Esophagus squamous epithelium (tissue), 5 donors: Measurements from ENCODE around the gene NPHP4. TPM values are rescaled to one million over a fixed set of nuclear protein-coding genes. Genes with fewer than 3 reads are reported as not detected.

Source experiments
- DNase-seq: peaks from one replicate; lab custom pipeline; 2025; lab: John Stamatoyannopoulos, UW
- H3K27ac ChIP-seq, 4 donors: fragments of 200-600 bp; sonication (generic); one replicate each; pipeline ENCODE4 v1.5.1; 2016 to 2019; ENCODE audit warnings: mild to moderate bottlenecking in 1 of 4
- H3K27me3 ChIP-seq, 4 donors: fragments of 200-600 bp; sonication (generic); 1 replicate in 3 of 4; 2 replicates in 1 of 4; pipeline versions ENCODE4 v1.5.1 to v1.6.0; 2017 to 2021; ENCODE audit warnings: antibody characterized with exemption in 1 of 4
- H3K36me3 ChIP-seq, 3 donors: fragments of 200-600 bp; sonication (generic); one replicate each; pipeline ENCODE4 v1.5.1; 2016 to 2019
- H3K4me1 ChIP-seq, 3 donors: fragments of 200-600 bp; sonication (generic); one replicate each; pipeline ENCODE4 v1.5.1; 2017 to 2019
- H3K4me3 ChIP-seq, 4 donors: fragments of 200-600 bp; sonication (generic); 1 replicate in 3 of 4; 2 replicates in 1 of 4; pipeline ENCODE4 v1.5.1; 2016 to 2019; ENCODE audit warnings: mild to moderate bottlenecking in 2 of 4, moderate library complexity in 1 of 4
- H3K9me3 ChIP-seq, 3 donors: fragments of 200-600 bp; sonication (generic); one replicate each; pipeline ENCODE4 v1.5.1; 2016 to 2019
- POLR2A ChIP-seq, 4 donors: fragments of 450-650 bp; IDR thresholded peaks; one replicate each; pipeline ENCODE4 v1.6.1; 2017; ENCODE audit warnings: antibody characterized with exemption in 4 of 4, mild to moderate bottlenecking in 4 of 4, moderate library complexity in 3 of 4
- WGBS, 2 donors: methylation state at CpG; one replicate each; pipeline ENCODE4 v1.1.5; 2018; 5-methylcytosine and 5-hydroxymethylcytosine counted together
- intact Hi-C: fragments of 100-400 bp; cut with DNase I; formaldehyde crosslinking; loops from one replicate; pipeline ENCODE4 v1.15.0; 2022
- total RNA-seq, 4 donors: library from RNA; depleted of rRNA; stranded (reverse); fragments of >200 nt; gene quantifications; one replicate each; pipeline ENCODE4 v1.1.0, GENCODE V29; 2016
- TF ChIP-seq, protein P1 (sequence below), 6 experiments: fragments of 450-650 bp in 4 of 6; fragments of 200-600 bp in 2 of 6; sonication (generic) in 2 of 6; IDR thresholded peaks; one replicate each; pipeline ENCODE4 v1.5.1; 2016 to 2019; ENCODE audit warnings: antibody characterized with exemption in 6 of 6, mild to moderate bottlenecking in 4 of 6, moderate library complexity in 4 of 6
- donor health status: DM: yes; HTN: yes; CAD: no.

The NPHP4 gene
- total RNA-seq, 4 donors from 2014 or later, result 2.4 to 8.8 (median 5.3) TPM

DNA sequence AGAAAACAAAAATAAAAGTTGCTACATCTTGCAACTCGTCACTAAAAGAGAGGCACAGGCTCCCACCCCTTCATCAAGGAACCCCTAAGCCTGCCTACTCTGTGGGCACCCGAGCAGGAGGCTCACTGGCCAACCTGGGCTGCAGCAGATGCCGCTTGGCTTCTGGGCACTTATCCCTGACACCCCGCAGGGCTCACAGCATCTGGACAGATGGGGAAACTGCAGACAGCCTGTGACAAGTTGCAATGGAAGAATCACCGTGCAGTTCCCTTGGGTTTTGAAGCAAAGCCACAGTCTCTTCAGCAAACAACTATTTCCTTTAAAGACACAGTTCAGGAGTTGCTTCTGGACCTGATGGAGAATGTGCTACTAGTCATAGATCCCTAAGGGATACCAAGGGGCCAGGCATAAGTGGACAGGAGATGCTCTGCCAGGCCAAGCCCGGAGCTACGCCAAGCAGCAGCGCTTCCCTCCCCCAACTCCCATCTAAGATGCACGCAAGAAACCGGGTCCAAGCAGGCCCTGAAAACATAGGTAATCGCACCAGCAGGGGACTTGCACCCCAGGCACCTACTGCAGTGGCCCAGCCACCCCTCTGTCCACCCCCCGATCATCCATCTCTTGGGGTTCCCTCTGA is 170.6 kb downstream of the NPHP4 start:
- intact Hi-C loops, result no loop called here
- no peak for TF ChIP-seq POLR2A (IDR thresholded peaks at IDR 0.05)
- TF ChIP-seq, protein P1, sequence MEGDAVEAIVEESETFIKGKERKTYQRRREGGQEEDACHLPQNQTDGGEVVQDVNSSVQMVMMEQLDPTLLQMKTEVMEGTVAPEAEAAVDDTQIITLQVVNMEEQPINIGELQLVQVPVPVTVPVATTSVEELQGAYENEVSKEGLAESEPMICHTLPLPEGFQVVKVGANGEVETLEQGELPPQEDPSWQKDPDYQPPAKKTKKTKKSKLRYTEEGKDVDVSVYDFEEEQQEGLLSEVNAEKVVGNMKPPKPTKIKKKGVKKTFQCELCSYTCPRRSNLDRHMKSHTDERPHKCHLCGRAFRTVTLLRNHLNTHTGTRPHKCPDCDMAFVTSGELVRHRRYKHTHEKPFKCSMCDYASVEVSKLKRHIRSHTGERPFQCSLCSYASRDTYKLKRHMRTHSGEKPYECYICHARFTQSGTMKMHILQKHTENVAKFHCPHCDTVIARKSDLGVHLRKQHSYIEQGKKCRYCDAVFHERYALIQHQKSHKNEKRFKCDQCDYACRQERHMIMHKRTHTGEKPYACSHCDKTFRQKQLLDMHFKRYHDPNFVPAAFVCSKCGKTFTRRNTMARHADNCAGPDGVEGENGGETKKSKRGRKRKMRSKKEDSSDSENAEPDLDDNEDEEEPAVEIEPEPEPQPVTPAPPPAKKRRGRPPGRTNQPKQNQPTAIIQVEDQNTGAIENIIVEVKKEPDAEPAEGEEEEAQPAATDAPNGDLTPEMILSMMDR (IDR thresholded peaks at IDR 0.05), result no peak
- no peaks in the 10 kb centered on the region for H3K9me3 ChIP-seq
- peaks cover 0 to 51% (median 0%) of the 10 kb centered on the region in 4 donors for H3K27me3 ChIP-seq
- H3K36me3 ChIP-seq, result no peaks in the 10 kb centered on the region
- 57 to 66% methylated on average over 6 to 9 of the region's 12 CpGs for WGBS, 2 donors
- no peak for DNase-seq
- no peak overlapping the region for H3K4me3 ChIP-seq
- H3K27ac ChIP-seq, result no peak overlapping the region
- H3K4me1 ChIP-seq, result no peaks in the 10 kb centered on the region

DNA sequence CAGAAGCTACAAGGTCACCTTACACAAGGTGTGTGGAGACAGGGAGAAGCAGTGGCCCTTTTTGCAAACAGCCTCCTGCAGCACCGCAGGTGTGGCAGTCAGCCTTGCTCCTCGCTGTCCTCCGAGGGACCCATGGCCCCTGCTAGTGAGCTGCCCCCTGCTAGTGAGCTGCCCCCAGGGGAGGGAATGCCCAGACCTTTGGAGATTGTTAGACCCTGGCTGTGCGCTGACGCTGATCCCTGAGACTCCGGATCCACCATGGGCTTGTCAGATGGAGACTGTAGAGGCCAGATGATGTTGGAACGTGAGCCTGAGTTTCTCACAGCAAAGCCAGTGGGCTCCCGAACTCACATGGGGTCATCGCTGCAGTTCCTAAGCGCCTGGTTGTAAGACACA is 172.2 kb downstream of the NPHP4 start:
- DNase-seq, result no peak
- H3K9me3 ChIP-seq, result no peaks in the 10 kb centered on the region
- no peak overlapping the region for H3K4me3 ChIP-seq
- WGBS, 2 donors, result 80 to 90% methylated on average over 2 to 8 of the region's 10 CpGs
- peaks cover 0 to 57% (median 0%) of the 10 kb centered on the region in 4 donors for H3K27me3 ChIP-seq
- intact Hi-C loops, result no loop called here
- H3K4me1 ChIP-seq, result no peaks in the 10 kb centered on the region
- no peak for TF ChIP-seq POLR2A (IDR thresholded peaks at IDR 0.05)
- no peak overlapping the region for H3K27ac ChIP-seq
- no peaks in the 10 kb centered on the region for H3K36me3 ChIP-seq

DNA sequence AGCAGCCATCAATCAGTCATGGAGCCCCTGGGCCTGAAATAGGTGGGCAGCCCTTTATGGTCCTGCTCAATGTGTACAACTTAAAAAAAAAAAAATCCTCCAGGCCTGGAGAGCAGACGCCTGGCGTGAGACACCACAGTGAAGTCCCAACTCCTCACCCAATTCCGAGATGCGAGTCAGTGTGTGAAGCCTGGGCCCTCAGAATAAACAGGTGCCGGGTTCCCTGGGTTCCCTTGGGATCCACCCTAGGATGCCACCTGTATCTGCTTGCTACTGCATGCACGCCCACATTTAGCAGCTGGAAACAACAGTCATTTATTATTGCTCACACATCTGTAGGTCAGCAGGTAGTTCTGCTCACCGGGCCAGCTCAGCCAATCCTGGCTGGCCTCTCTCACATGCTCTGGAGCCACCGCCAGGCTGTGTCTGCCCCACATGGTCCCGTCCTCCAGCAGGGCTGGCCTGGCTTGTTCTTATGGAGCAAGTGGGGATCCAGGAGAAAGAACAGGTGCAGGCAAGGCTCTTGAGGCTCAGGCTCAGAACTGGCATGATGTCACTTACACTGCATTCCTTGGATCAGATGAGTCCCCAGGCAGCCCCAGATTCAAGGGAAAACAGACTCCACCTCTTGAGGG is 172.7 kb downstream of the NPHP4 start:
- no peaks in the 10 kb centered on the region for H3K9me3 ChIP-seq
- intact Hi-C loops, result no loop called here
- no peak overlapping the region for H3K27ac ChIP-seq
- H3K4me1 ChIP-seq, result no peaks in the 10 kb centered on the region
- no peaks in the 10 kb centered on the region for H3K36me3 ChIP-seq
- no peak overlapping the region for H3K4me3 ChIP-seq
- WGBS, 2 donors, result 68 to 69% methylated on average over 6 to 7 of the region's 9 CpGs
- H3K27me3 ChIP-seq, result peaks cover 0 to 62% (median 0%) of the 10 kb centered on the region in 4 donors
- no peak for DNase-seq
- TF ChIP-seq, protein P1 (IDR thresholded peaks at IDR 0.05), result no peak
- no peak for TF ChIP-seq POLR2A (IDR thresholded peaks at IDR 0.05)

DNA sequence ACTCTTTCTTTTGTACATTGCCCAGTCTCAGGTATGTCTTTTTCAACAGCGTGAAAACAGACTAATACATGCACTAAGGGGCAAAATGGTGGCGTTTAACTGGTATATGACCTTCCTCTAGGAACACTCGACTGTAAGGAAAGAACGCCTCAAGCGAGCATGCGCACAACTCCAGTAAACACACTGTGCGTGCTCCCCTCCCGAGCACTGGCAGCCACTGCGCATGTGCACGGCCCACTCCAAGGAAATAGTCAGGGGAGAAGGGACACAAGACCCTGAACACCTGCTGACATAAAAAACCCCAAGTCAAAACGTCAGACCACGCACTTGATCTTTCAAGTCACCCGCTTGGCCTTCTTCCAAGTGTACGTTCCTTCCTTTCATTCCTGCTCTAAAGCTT is 173.5 kb downstream of the NPHP4 start:
- Histone ChIP-seq H3K27me3 (peaks cover 0 to 68% (median 0%) of the 10 kb centered on the region in 4 donors), H3K4me3 (no peak overlapping the region), H3K4me1 (no peaks in the 10 kb centered on the region), H3K27ac (no peak overlapping the region), H3K9me3 (no peaks in the 10 kb centered on the region), H3K36me3 (no peaks in the 10 kb centered on the region)
- WGBS, 2 donors, result 72 to 81% methylated on average over 14 of the region's 14 CpGs
- no peak for DNase-seq
- intact Hi-C loops, result no loop called here
- TF ChIP-seq, protein P1 (IDR thresholded peaks at IDR 0.05), result no peak
- no peak for TF ChIP-seq POLR2A (IDR thresholded peaks at IDR 0.05)

DNA sequence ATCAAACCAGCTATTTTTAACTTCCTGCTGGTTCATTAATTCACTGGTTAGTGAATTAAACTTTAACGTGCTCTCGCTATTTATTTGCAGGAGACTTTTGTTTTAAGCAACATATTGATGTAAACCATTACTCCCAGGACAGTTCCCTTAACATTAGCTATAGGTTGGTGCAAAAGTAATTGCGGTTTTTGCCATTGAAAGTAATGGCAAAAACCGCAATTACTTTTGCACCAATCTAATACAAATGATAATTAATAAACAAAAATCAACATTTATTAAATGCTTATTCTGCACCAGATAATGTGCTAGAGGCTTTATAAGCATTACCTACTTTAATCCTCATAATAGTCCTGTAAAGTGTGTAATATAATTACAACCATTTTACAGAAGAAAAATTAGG is 176.5 kb downstream of the NPHP4 start:
- intact Hi-C loops, result no loop called here
- H3K9me3 ChIP-seq, result no peaks in the 10 kb centered on the region
- TF ChIP-seq POLR2A (IDR thresholded peaks at IDR 0.05), result no peak
- TF ChIP-seq, protein P1 (IDR thresholded peaks at IDR 0.05), result no peak
- no peaks in the 10 kb centered on the region for H3K4me1 ChIP-seq
- peaks cover 0 to 65% (median 0%) of the 10 kb centered on the region in 4 donors for H3K27me3 ChIP-seq
- no peak overlapping the region for H3K4me3 ChIP-seq
- H3K27ac ChIP-seq, result no peak overlapping the region
- WGBS, 2 donors, result 85 to 88% methylated on average over 4 of the region's 4 CpGs
- no peak for DNase-seq
- no peaks in the 10 kb centered on the region for H3K36me3 ChIP-seq
